GM12874 (cell line): ENCODE results near the gene TINAGL1.

Experiments used
- CTCF ChIP-seq: IDR thresholded peaks from 2 replicates; pipeline ENCODE4 v1.5.1; 2011; ENCODE audit warnings: low read depth, mild to moderate bottlenecking, control low read depth, low read length, moderate library complexity; ENCODE audit not compliant: insufficient read depth

The TINAGL1 gene

GRCh38 chr1:31587720-31588423, 11.6 kb downstream of the TINAGL1 start:
- TF ChIP-seq CTCF = peak; percentile 90

GRCh38 chr1:31588751-31589515, 12.6 kb downstream of the TINAGL1 start:
- no peak for TF ChIP-seq CTCF

- TF ChIP-seq CTCF = no peak
These were observed 15.2 kb downstream of the TINAGL1 start for GRCh38 chr1:31591425-31592093.

GRCh38 chr1:31592132-31592531, 15.8 kb downstream of the TINAGL1 start:
- TF ChIP-seq CTCF = no peak

GRCh38 chr1:31593136-31593665, 16.9 kb downstream of the TINAGL1 start:
- TF ChIP-seq CTCF = no peak

GRCh38 chr1:31593770-31594632, 17.7 kb downstream of the TINAGL1 start:
- TF ChIP-seq CTCF = peak; percentile 97
